GM18511 (cell line): Measurements from ENCODE around the gene RBM20.

Experiments used
- ATAC-seq: cut with Tn5 transposase; IDR thresholded peaks from one replicate; pipeline ENCODE4 v1.9.1; 2021; ENCODE audit warnings: mild to moderate bottlenecking, moderate library complexity; ENCODE audit not compliant: unreplicated experiment

RBM20 gene

DNA sequence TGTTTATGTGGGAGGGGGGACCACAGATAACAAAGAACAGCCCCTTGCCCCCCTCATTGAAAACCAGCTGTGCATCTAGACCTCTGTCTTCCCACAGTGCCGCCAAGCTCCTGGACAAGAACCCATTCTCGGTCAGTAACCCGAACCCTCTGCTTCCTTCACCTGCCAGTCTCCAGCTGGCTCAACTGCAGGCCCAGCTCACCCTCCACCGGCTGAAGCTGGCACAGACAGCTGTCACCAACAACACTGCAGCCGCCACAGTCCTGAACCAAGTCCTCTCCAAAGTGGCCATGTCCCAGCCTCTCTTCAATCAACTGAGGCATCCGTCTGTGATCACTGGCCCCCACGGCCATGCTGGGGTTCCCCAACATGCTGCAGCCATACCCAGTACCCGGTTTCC, 136.6 kb downstream of the RBM20 start:
- ATAC-seq, result no peak

DNA sequence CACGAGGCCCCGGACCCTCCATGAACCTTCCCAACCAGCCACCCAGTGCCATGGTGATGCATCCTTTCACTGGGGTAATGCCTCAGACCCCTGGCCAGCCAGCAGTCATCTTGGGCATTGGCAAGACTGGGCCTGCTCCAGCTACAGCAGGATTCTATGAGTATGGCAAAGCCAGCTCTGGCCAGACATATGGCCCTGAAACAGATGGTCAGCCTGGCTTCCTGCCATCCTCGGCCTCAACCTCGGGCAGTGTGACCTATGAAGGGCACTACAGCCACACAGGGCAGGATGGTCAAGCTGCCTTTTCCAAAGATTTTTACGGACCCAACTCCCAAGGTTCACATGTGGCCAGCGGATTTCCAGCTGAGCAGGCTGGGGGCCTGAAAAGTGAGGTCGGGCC, 137.0 kb downstream of the RBM20 start:
- no peak for ATAC-seq

DNA sequence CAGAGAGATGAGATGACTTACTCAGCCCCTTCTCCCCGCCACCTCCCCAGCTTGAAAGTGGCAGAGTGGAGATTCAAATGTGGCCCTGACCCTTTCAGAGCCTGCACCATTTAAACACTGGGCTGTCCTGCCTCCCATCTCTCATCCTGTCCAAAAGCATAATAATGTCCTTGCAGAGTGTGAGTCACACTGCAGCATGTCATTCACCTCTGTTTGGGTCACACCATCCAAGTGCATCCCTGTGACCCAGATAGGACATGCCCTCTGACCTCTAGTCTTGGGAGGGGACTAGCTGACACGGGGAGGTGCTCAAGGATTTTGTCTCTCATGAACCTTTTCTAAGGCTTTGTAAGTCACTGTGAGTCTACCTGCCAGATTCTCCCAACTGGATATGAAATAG, 138.5 kb downstream of the RBM20 start:
- no peak for ATAC-seq

DNA sequence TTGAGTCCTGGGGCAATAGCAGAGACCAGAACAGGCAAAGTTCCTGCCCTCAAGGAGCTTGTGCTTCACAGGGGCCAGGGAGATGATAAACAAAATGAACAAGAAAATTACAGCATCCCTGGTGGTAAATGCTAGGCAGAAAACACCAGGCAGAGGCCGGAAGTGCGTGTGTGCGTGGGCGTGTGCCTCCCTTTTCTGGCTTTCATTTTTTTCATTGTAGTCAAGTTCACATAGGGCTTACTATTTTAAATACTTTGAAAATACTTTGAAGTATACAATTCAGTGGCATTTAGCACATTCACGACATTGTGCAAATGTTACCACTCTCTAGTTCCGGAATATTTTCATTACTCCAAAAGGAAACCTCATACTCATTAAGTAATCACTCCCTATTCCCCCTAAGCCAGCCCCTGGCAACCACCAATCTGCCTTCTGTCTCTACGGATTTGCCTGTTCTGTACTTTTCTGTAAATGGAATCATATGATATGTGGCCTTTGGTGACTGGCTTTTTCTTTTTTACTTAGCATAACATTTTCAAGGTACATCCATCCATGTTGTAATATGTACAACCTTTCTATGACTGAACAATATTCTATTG, 139.5 kb downstream of the RBM20 start:
- no peak for ATAC-seq

DNA sequence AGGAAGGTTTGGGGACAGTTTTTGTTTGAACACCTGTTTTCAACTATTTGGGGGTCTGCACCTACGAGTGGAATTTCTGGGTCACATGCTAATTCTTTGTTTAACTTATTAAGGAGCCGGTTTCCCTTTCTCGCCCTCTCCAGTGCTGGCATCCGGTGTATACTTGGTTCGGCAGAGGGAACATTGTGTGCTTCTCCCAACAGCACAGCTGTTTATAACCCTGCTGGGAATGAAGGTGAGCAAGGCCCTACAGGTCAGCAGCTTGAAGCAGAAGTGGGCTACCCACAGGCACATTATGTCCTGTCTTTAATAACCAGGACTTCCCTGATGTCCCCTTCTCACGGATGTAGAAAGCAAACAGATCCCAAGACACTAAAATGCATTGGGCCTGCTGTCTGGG, 140.1 kb downstream of the RBM20 start:
- ATAC-seq, result no peak

DNA sequence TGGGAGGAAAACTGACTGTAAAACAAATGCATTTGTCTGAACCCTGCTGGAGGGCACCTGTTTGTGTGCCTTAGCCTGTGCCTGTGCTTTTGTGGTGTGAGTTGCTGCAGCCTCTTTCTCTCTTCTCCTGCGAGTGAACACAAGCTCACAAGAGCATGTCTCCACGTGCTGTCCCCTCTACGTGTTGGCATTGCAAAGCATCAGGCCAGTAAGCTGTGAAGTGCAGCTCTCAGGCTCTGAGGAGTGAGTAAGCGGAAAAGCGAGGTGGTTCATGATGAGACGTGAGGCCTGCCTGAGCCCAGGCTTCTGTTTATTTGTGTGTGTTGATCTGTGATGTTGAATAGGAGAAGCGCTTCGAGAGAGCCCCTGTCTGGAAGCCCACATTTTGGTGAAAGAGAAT, 142.0 kb downstream of the RBM20 start:
- ATAC-seq, result no peak

DNA sequence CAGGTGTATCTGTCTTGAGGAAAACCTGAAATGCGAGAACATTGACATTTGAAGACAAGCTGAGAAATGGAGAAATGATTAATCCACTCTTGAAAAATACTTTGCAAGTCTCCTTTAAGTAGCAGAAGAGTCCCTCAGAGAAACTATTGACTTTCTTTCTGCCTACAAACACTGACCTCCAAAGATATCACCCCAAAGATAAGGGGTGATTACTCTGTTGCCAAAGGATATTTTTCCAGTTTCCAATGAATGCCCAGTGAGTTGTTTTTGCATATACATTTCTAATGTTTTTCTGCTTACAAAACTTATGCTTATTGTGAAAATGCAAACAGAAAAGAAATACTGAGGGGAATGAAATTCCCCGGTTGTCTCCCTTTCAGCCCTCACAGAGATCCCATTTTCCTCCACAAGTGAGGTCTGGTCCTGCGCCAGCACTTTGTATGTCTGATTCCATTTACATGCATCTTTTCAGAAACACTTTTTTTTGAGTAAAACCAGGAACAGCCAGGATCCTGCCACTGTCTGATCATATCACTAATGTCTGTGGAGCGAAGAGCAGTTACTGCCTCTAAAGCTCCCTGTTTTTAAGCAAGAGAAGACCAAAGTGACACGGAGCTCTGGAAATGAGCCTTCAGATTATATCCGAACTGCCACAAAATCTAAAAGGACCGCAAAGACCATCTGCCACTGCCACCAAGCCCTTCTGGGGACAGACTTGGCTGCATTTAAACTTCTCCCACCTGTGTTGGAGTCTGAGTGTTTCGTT, 144.7 kb downstream of the RBM20 start:
- ATAC-seq, result no peak

DNA sequence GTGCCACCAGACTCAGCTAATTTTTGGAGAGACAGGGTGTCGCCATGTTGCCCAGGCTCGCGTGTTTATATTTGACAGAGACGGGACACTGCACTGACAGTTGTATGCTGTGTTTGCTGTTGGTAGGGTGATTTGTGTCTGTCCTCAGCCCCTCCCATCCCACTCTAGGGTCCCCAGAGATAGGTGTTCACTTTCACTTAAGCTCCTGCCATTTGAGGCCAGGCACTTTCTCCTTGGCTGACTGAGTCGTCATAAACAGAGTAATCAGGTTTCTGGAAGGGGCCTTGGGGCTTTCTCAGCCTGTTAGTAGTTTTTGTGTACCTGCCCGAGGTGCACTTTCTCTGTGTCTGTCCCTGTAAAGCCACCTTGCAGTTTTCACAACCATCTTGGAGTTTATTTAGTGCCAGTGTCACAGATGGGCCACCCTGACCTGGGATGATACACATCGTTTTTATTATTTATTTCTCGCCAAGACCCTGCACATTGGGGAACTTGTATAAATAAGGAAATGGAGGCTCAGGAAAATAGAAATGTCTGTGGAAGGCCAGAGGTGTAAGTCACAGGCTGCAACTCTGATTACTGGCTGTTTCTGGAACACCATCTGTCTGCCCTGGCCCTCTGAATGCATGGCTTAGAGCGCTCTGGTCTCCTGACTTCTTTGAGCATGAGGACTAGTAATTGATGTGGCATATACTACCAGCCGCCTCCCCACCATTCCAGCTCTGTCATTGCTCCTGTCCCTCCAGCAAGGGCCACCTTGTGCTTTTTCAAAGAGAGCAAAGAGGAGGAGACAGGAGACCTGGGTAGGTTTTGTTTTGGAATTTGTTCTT, 145.7 kb downstream of the RBM20 start:
- no peak for ATAC-seq

DNA sequence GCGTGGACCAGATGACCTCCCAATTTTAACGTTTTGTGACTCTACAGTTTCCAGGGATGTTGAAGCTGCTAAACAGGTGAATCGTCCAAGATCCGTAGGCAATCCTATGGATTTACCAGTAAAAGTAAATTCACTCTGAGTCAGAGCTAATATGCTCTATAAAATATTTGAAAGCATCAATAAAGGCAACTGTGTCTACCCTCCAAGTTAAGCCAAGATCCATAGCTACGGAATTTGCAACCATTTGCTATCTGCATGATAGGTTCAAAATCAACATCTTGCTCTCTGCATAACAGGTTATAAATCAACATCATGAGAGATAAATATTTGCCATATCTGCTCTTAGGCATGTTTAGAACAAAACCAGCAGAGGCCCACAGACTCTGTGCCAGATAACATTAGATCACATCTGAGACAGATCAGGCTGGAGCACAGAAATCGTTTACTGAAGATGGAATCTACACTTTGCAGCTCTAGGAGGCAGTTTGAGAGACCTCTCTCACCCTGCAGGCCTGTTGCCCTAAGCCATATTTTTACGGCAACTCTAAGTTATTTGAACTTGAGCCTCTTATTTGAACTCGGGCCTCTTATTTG, 146.9 kb downstream of the RBM20 start:
- ATAC-seq, result no peak

DNA sequence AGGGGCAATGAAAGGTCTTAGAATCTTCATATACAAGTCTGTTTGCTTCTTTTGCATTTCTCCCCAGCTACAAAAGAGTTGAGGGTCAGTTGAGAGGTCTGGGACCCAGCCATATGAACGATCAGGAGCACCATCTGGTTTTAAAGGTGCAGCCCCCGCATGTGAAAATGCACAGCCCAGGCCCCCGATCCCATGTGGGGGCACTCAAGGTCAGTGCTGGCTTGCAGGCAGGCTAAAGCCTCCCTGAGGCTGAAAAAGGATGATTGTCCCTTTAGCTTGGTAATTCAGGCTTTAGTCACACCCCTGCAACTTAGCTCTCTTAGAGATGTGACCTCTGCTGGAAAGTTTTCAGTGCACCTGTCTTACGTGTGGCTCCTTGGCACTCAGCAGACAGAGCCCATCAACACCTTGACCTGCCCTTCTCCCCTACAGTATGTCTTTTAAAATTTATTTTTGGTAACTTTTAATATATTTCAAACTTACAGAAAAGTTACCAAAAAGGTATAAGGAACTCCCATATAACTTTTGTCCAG, 147.5 kb downstream of the RBM20 start:
- ATAC-seq, result no peak

DNA sequence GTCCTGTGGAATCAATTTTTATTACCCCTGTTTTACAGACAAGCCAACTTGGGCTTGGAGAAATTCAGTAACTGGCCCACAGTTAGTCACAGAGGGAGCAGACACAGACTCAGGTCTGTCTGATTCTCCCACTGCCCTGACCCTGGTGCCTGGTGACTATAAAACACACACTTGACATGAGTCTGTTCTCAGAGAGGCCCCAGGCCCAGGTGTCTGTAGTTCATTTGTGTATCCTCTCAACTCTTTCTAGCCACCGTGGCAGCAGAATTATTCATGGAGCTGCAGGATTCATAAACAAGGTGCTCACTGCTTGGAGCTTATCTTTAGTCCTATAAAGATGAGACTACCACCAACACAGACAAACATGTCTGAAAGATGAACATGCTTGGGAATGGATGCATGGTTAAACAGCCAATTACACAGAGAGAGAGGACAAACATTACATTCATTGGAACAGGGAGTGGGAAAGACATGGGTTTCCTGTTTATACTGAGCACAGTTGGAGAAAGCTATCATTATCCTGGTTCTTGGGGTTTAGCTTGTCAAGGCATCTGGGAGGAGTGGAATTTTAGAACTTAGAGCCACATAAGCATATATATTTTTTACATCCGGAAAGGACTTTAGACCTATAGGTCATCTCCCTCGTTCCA, 148.5 kb downstream of the RBM20 start:
- no peak for ATAC-seq

DNA sequence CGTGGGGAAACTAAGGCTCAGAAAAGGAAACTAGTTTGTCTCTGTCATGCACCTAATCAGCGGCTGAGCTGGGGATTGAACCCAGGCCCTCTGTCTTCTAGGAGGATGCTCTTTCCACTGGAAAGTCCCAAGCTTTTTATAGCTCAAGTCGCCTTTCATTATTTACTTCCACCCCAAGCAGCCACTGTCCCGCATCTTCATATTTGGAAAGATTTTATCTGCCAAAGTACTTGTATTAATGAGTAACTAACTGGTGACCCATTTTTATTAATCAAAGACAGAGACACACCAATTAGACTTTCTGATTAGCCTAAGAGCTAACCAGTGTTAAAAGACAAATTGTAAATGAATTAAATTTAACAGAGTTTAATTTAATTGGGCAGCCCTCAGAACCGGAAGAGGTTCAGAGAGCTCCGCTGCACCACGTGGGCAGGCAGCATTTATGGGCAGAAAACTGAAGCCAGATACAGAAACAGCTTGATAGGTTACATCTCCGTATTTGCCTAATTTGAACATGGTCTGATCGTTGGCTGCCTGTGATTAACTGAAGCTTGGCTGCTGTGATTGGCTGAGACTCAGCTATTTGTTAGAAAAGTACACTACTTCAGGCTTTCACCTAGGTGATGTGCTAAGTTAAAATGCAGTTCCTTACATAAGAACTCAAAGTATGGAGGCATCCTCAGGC, 149.1 kb downstream of the RBM20 start:
- ATAC-seq, result no peak

DNA sequence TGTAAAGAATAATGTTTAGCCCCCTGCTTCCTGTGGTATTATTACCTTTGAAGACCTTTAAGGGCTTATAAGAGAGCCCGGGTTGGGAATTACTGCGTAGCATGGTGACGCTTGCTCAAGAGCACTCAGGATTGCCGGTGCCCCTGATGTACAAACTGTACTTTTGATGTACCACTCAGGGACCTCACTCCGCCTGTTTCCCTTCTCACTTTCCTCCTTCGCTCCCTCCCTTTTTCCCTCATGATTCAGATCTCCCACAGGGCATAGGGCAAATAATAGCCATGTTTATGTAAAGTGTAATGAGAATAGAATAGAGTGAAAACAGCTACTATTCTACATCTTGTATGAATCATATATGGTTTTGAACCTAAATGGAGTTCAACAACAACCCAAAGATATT, 149.8 kb downstream of the RBM20 start:
- no peak for ATAC-seq

DNA sequence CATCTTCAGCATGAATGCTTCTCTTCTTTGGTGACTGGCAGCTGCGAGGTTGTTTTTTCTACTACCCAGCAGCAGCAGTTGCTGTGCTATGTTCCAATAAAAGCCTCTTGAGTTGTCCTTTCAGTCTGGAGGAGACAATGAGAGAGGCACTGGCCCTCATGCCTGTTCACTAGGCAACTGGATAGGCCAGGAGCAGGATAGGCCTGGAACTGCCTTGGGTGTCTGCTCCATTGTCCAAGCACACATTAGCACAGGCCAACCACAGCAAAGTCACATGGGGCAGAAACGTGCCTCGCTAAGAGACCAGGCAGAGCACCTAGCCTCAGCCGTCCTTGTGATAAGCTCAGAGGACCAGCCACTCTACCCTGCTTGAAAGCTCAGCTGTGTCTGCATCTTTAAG, 150.7 kb downstream of the RBM20 start:
- no peak for ATAC-seq

DNA sequence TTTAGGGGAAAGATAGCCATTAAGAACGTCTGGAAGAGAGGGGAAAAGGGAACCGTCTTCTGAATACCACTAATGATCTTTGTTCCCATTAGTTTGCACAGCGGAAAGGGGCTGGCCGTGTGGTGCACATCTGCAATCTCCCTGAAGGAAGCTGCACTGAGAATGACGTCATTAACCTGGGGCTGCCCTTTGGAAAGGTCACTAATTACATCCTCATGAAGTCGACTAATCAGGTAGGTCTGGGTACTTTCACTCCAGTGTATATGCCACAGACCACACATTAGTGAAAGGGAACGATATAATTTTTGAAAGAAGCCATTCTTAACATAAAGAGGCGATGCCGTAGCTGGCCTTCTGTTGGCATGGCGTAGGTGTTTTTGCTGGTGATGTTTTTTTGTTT, 153.3 kb downstream of the RBM20 start:
- no peak for ATAC-seq

DNA sequence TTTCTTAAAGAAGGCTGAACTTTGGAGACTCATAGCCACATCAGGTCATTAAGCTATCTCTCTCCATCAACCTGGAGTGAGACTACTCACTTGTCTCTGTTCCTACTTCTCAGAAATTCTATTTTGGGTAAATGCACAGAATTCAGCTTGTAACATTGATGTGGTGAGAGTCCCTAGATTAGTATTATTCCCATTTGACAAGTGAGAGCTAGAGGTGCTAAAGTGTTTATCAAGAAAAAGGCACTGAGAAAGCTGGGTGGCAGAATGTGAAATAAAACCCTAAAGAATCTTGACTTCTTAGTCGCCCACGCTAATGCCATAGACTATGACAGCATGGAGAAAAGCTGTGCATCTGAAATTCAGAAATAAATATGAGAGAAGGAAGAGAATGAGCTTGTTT, 154.2 kb downstream of the RBM20 start:
- ATAC-seq, result no peak

DNA sequence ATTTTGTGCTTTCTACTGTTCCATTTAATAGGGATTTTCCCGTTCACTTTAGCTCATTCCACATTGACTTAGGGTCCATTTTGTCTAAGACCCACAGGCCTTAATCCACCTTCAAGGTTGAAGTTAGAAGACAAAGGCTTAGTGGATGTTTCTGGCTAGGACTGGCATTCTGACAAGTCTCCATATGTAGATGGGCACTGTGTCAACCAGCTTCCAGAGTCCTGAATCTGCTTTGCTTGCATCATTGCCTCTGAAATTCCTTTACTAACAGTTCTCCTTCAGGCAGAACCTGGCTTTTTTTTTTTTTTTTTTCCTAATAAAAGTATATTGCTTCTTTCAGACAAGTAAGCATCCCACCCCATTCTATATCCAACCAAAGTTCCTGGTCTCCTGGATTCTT, 158.0 kb downstream of the RBM20 start:
- no peak for ATAC-seq

DNA sequence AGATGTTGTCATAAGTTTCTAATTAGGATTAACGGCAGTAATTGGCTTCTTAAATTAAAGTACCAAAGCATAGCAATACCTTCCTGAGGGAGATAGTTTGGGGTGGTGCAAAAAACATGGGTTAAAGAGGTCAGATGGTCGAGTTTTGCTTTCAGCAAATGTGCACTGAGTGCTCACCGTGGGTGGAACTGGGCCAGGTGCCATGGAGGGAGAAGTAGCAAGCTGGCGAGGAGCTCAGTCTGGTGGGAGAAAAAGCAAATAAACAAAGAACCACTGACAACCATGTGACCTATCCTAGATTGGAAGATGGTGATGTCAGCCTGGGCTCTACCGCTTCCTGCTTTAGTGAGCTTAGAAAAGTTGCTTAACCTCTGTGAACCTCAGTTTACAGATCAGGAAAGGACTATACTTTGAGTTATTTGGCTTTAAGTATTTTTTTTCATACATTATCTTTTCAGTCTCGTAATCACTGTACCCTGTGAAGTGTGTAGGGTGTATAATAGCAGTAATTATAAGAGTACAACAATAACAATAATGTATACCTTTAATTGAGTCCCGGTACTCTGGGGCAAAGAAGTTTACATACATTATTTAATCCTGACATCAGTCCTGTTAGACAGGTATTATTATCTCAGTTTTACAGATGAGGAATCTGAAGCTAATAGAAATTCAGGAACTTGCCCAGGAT, 158.6 kb downstream of the RBM20 start:
- ATAC-seq, result peak; percentile 76

DNA sequence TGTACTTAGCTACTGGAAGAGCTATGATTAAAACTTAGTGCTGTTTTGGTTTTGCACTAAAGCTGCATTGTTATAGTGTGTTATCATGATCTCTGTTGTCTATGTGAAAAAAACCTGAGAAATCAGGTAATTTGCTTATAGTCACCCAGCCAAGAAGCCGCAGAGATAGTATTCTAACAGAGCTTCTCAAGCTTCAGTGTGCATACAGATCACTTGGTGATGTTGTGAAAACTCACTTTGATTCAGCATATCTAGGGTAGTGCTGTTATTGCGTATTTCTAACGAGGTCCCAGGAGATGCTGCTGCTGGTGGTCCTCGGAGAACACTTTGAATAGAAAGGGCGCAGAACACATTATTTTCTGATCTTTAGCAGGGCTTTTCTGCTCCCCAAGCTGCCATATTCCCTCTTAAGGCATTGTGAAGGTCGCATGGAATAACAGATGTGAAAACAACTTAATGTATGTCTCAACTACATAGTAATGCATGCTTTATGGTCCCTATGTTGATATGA, 159.2 kb downstream of the RBM20 start:
- peak; percentile 67 for ATAC-seq
